Endothelial cell of umbilical vein (primary cell): ENCODE data around the gene C2CD4B. TPM values are rescaled to one million over a fixed set of nuclear protein-coding genes. Genes with fewer than 3 reads are reported as not detected.

Source experiments
- BruUV-seq: library from RNA; stranded (reverse); fragments of 400-500 nt; replicated peaks from 2 replicates; lab custom pipeline; 2021; lab: Mats Ljungman, UMichigan
- CTCF ChIA-PET: fragments of 300-600, 350-600 bp; sonication (Branson Sonifier 250); formaldehyde crosslinking; loops from one replicate; lab custom pipeline; 2021; ENCODE audit warnings: antibody characterized with exemption, inconsistent platforms; lab: Charles Lee
- POLR2A ChIA-PET: fragments of 300-600, 350-600 bp; sonication (Branson Sonifier 250); formaldehyde crosslinking; loops from one replicate; lab custom pipeline; 2021; ENCODE audit warnings: antibody characterized with exemption, inconsistent platforms; lab: Charles Lee
- DNase-seq: peaks from one replicate; pipeline ENCODE4 v3.0.0-alpha.2; 2011; ENCODE audit warnings: low read depth, low spot score
- FAIRE-seq: peaks from 2 replicates; lab custom pipeline; 2011; peaks lifted over from hg19 to GRCh38; lab: Jason Lieb, UNC
- H2AFZ ChIP-seq: 2 replicates; pipeline ENCODE4 v1.6.0; 2012; ENCODE audit warnings: low read depth, low read length, control low read depth, inconsistent platforms
- H3K27ac ChIP-seq: 2 replicates; pipeline ENCODE4 v1.5.1; 2011; ENCODE audit warnings: low read depth, mild to moderate bottlenecking, control low read depth, low read length, moderate library complexity; ENCODE audit not compliant: insufficient read depth
- H3K27me3 ChIP-seq, 2 experiments: 2 replicates each; pipeline versions ENCODE4 v1.6.0 to v1.6.1; 2011; ENCODE audit warnings: low read length in 2 of 2, mixed read lengths in 1 of 2; ENCODE audit not compliant: control insufficient read depth in 2 of 2, insufficient read depth in 2 of 2
- H3K36me3 ChIP-seq, 2 experiments: 2 replicates in 1 of 2; 3 replicates in 1 of 2; pipeline ENCODE4 v1.5.1; 2011; ENCODE audit warnings: low read length in 2 of 2, mild to moderate bottlenecking in 1 of 2, moderate library complexity in 1 of 2; ENCODE audit not compliant: control insufficient read depth in 2 of 2, insufficient read depth in 2 of 2; ENCODE audit errors: extremely low read depth in 1 of 2
- H3K4me1 ChIP-seq: 3 replicates; pipeline ENCODE4 v1.5.1; 2011; ENCODE audit warnings: mild to moderate bottlenecking, low read length; ENCODE audit not compliant: control insufficient read depth, insufficient read depth; ENCODE audit errors: extremely low read depth
- H3K4me2 ChIP-seq: 2 replicates; pipeline ENCODE4 v1.6.1; 2011; ENCODE audit warnings: low read length, control low read depth, mixed read lengths; ENCODE audit not compliant: insufficient read depth
- H3K4me3 ChIP-seq, 3 experiments: fragments of 200-600 bp in 1 of 3; sonication (generic), shearing (Covaris generic) in 1 of 3; replicated peaks in 1 of 3; 2 replicates each; pipeline ENCODE4 v1.5.1; 2011 to 2016; ENCODE audit warnings: control low read depth in 3 of 3, low read length in 3 of 3, mild to moderate bottlenecking in 2 of 3, inconsistent platforms in 1 of 3, low read depth in 1 of 3, moderate library complexity in 1 of 3; ENCODE audit not compliant: insufficient read depth in 1 of 3
- H3K79me2 ChIP-seq: 2 replicates; pipeline ENCODE4 v1.6.0; 2012; ENCODE audit warnings: low read length, inconsistent platforms; ENCODE audit not compliant: control insufficient read depth, insufficient read depth
- H3K9ac ChIP-seq: replicated peaks from 2 replicates; pipeline ENCODE3; 2011; ENCODE audit warnings: low read length, control low read depth; ENCODE audit not compliant: insufficient read depth; ENCODE audit errors: extremely low read depth
- H3K9me1 ChIP-seq: replicated peaks from 3 replicates; pipeline ENCODE4 v1.6.0; 2011; ENCODE audit warnings: mild to moderate bottlenecking, low read length; ENCODE audit not compliant: control insufficient read depth, insufficient read depth; ENCODE audit errors: extremely low read depth
- H3K9me3 ChIP-seq: replicated peaks from 2 replicates; pipeline ENCODE4 v1.5.1; 2012; ENCODE audit warnings: low read length, inconsistent platforms; ENCODE audit not compliant: control insufficient read depth, insufficient read depth
- H4K20me1 ChIP-seq: replicated peaks from 2 replicates; pipeline ENCODE3; 2011; ENCODE audit warnings: mild to moderate bottlenecking, low read length; ENCODE audit not compliant: control insufficient read depth, insufficient read depth; ENCODE audit errors: extremely low read depth
- EZH2 ChIP-seq: IDR thresholded peaks from 2 replicates; pipeline ENCODE4 v1.6.1; 2012; ENCODE audit warnings: borderline replicate concordance, low read depth, mild to moderate bottlenecking, moderate library complexity, low read length, inconsistent platforms; ENCODE audit not compliant: severe bottlenecking
- FOS ChIP-seq: IDR thresholded peaks from 2 replicates; pipeline ENCODE4 v1.6.1; 2011; ENCODE audit warnings: mild to moderate bottlenecking, low read length, moderate library complexity, borderline replicate concordance; ENCODE audit not compliant: insufficient read depth
- GATA2 ChIP-seq: IDR thresholded peaks from 2 replicates; pipeline ENCODE4 v1.7.0; 2011; ENCODE audit warnings: low read depth, mild to moderate bottlenecking, moderate library complexity, mixed read lengths, low read length; ENCODE audit not compliant: insufficient read length, insufficient read depth
- JUN ChIP-seq: IDR thresholded peaks from 2 replicates; pipeline ENCODE4 v1.6.1; 2011; ENCODE audit warnings: borderline replicate concordance, low read depth; ENCODE audit not compliant: insufficient read length, insufficient read depth
- MYC ChIP-seq: IDR thresholded peaks from one replicate; pipeline ENCODE4 v1.6.1; 2011; ENCODE audit warnings: mild to moderate bottlenecking, low read depth, low read length
- POLR2A ChIP-seq: IDR thresholded peaks from 2 replicates; pipeline ENCODE4 v1.6.1; 2012; ENCODE audit warnings: low read depth, mild to moderate bottlenecking, control low read depth, low read length
- POLR2AphosphoS5 ChIP-seq: IDR thresholded peaks from 2 replicates; pipeline ENCODE4 v1.6.1; 2012; ENCODE audit warnings: low read depth, mild to moderate bottlenecking, control low read depth, low read length, moderate library complexity; ENCODE audit not compliant: insufficient read depth
- dilution Hi-C: fragments of 300-500 bp; cut with MboI; formaldehyde crosslinking; loops from one replicate; pipeline ENCODE4 v1.15.0; 2019; ENCODE audit warnings: low sequenced_read_pairs; ENCODE audit not compliant: extremely low pct_ligation_motif_present
- intact Hi-C: fragments of 100-400 bp; cut with micrococcal nuclease; formaldehyde crosslinking; loops from one replicate; pipeline ENCODE4 v1.10.0; 2022
- polyA plus RNA-seq, 4 experiments: library from polyadenylated mRNA; depleted of rRNA in 3 of 4; stranded (reverse) in 3 of 4; unstranded in 1 of 4; fragments of >200 nt; gene quantifications; 2 replicates each; pipeline versions ENCODE4 v1.2.1 to v1.2.3, GENCODE V29; 2011 to 2012; ENCODE audit warnings: missing spikeins in 1 of 4
- total RNA-seq: library from RNA; stranded (reverse); gene quantifications from 2 replicates; pipeline ENCODE4 v1.2.3, GENCODE V29; 2021
- TF ChIP-seq, protein P1 (sequence below), 2 donors: IDR thresholded peaks; 1 replicate in 1 of 2; 2 replicates in 1 of 2; pipeline ENCODE4 v1.5.1; 2011; ENCODE audit warnings: low read length in 2 of 2, mild to moderate bottlenecking in 2 of 2, moderate library complexity in 2 of 2, control low read depth in 1 of 2, inconsistent platforms in 1 of 2, low read depth in 1 of 2; ENCODE audit not compliant: insufficient read depth in 1 of 2; ENCODE audit errors: extremely low read depth in 1 of 2
- TF ChIP-seq, protein P2 (sequence below): IDR thresholded peaks from 2 replicates; pipeline ENCODE4 v1.6.1; 2011; ENCODE audit not compliant: insufficient read depth, insufficient read length

Gene C2CD4B
- total and polyA plus RNA-seq, 2 donors (not counting 3 experiments of a cell fraction or from before 2014, with no cell fraction given): 28.4 to 31.7 TPM

DNA sequence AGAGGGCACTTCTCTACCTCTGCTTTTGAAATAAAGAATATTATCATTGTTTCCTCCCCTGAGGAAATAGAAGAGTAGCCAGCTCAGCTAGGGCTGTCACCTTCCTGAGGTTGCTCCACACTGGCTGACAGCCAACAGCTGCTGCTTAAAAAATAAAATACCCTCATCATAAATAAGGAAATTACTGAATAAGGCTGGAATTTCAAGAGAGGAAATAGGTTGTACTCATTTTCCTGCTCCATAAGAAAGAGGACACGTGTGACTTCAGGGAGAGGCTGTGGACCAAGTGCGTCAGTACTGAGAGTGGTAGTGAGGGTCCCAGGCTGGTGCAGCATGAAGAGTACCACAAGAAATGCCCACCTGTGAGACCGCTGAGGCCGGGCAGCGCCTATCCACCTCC, 8.1 kb upstream of the C2CD4B start:
- Histone ChIP-seq H3K4me3 (peak overlapping the region in 2 of 3 experiments; percentile 10 to 68), H2AFZ (no peak overlapping the region), H3K4me1 (peaks cover 42% of the 10 kb centered on the region), H3K9me3 (no peaks in the 10 kb centered on the region), H3K9me1 (no peaks in the 10 kb centered on the region), H3K79me2 (peaks cover 5% of the 10 kb centered on the region), H3K36me3 (no peaks in the 10 kb centered on the region), H3K4me2 (peak overlapping the region; percentile 90), H3K27me3 (no peaks in the 10 kb centered on the region), H3K27ac (peak overlapping the region; percentile 100), H3K9ac (peak overlapping the region; percentile 91), H4K20me1 (no peaks in the 10 kb centered on the region)
- peak; percentile 51 for TF ChIP-seq POLR2A
- peak; percentile 61 for TF ChIP-seq MYC
- TF ChIP-seq GATA2: peak; percentile 48
- peak; percentile 89 for TF ChIP-seq POLR2AphosphoS5
- peak; percentile 99 for TF ChIP-seq JUN
- TF ChIP-seq EZH2: no peak
- TF ChIP-seq, protein P1, sequence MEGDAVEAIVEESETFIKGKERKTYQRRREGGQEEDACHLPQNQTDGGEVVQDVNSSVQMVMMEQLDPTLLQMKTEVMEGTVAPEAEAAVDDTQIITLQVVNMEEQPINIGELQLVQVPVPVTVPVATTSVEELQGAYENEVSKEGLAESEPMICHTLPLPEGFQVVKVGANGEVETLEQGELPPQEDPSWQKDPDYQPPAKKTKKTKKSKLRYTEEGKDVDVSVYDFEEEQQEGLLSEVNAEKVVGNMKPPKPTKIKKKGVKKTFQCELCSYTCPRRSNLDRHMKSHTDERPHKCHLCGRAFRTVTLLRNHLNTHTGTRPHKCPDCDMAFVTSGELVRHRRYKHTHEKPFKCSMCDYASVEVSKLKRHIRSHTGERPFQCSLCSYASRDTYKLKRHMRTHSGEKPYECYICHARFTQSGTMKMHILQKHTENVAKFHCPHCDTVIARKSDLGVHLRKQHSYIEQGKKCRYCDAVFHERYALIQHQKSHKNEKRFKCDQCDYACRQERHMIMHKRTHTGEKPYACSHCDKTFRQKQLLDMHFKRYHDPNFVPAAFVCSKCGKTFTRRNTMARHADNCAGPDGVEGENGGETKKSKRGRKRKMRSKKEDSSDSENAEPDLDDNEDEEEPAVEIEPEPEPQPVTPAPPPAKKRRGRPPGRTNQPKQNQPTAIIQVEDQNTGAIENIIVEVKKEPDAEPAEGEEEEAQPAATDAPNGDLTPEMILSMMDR (IDR thresholded peaks at IDR 0.05; ENCODE audit: extremely low read depth in 1 of 2, insufficient read depth in 1 of 2, low read depth in 1 of 2, low read length in 2 of 2): no peak
- TF ChIP-seq FOS: peak; percentile 92
- TF ChIP-seq, protein P2, sequence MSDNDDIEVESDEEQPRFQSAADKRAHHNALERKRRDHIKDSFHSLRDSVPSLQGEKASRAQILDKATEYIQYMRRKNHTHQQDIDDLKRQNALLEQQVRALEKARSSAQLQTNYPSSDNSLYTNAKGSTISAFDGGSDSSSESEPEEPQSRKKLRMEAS: peak; percentile 90
- CTCF ChIA-PET: interaction anchor here (0.9 to 3.3 kb wide), 10 partner anchors 8 to 133 kb away, joined by 3 to 23 read pairs (median 5); partner anchors contain the start of genes C2CD4B and VPS13C
- no TSS peak for BruUV-seq
- FAIRE-seq: peak; percentile 77
- dilution Hi-C loops: no loop called here
- intact Hi-C loops: loop anchor here (1.0 to 2.0 kb wide), 5 partner anchors 8 to 724 kb away; partner anchors contain the start of genes C2CD4B and VPS13C
- POLR2A ChIA-PET: interaction anchor here (1.4 to 2.6 kb wide), 2 partner anchors 8 to 54 kb away, joined by 5 to 20 read pairs; partner anchors contain the start of gene C2CD4B
- DNase-seq: peak; percentile 97
